Endothelial cell of umbilical vein (primary cell): Measurements from ENCODE around the gene SRSF2.

Source experiments
- EZH2 ChIP-seq: IDR thresholded peaks from 2 replicates; pipeline ENCODE4 v1.6.1; 2012; ENCODE audit warnings: borderline replicate concordance, low read depth, mild to moderate bottlenecking, moderate library complexity, low read length, inconsistent platforms; ENCODE audit not compliant: severe bottlenecking
- JUN ChIP-seq: IDR thresholded peaks from 2 replicates; pipeline ENCODE4 v1.6.1; 2011; ENCODE audit warnings: borderline replicate concordance, low read depth; ENCODE audit not compliant: insufficient read length, insufficient read depth
- POLR2A ChIP-seq: IDR thresholded peaks from 2 replicates; pipeline ENCODE4 v1.6.1; 2012; ENCODE audit warnings: low read depth, mild to moderate bottlenecking, control low read depth, low read length
- TF ChIP-seq, protein P1 (sequence below), 2 donors: IDR thresholded peaks; 1 replicate in 1 of 2; 2 replicates in 1 of 2; pipeline ENCODE4 v1.5.1; 2011; ENCODE audit warnings: low read length in 2 of 2, mild to moderate bottlenecking in 2 of 2, moderate library complexity in 2 of 2, control low read depth in 1 of 2, inconsistent platforms in 1 of 2, low read depth in 1 of 2; ENCODE audit not compliant: insufficient read depth in 1 of 2; ENCODE audit errors: extremely low read depth in 1 of 2

DNA sequence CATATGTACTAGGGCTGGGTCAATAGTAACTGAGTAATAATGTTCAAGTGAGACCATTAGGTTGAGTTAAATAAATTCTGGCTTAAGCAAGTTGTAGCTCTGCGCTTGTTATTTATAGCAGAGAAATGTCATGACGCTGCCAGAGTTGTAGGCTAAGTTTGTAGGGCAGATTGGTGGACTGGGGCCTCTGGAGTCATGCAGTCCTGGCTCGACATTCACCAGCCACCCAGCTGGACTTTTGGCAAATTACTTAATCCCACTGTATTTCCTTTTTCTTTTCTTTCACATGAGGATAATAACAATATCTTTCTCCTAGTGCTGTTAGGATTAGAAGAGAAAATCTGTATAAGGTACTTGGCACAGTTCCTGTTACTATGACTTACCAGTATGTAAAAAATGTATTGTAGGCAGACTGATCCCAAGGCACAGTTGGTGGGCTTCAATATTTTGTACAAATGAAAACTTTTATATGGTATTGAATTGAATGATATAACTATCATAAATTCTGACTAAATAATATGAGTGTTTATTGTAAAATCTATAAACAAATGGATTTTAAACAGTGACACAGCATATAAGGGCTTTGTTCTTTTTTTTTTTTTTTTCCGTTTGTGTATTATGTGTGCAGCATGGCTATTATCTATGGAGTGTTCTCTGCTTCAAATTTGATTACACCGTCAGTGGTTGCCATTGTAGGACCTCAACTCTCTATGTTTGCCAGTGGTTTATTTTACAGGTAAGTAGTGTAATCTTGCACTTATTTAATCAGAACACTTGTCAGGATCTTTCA is 3.4 kb upstream of the SRSF2 start:
- TF ChIP-seq, protein P1, sequence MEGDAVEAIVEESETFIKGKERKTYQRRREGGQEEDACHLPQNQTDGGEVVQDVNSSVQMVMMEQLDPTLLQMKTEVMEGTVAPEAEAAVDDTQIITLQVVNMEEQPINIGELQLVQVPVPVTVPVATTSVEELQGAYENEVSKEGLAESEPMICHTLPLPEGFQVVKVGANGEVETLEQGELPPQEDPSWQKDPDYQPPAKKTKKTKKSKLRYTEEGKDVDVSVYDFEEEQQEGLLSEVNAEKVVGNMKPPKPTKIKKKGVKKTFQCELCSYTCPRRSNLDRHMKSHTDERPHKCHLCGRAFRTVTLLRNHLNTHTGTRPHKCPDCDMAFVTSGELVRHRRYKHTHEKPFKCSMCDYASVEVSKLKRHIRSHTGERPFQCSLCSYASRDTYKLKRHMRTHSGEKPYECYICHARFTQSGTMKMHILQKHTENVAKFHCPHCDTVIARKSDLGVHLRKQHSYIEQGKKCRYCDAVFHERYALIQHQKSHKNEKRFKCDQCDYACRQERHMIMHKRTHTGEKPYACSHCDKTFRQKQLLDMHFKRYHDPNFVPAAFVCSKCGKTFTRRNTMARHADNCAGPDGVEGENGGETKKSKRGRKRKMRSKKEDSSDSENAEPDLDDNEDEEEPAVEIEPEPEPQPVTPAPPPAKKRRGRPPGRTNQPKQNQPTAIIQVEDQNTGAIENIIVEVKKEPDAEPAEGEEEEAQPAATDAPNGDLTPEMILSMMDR (IDR thresholded peaks at IDR 0.05; ENCODE audit: extremely low read depth in 1 of 2, insufficient read depth in 1 of 2, low read depth in 1 of 2, low read length in 2 of 2): no peak
- TF ChIP-seq POLR2A (no peak), JUN (no peak), EZH2 (no peak)
